Measurements from ENCODE around the gene SAT2.
"Not testable (repeated sequence)": the region's sequence is repeated elsewhere in the genome, so short reads cannot be mapped to it uniquely, and the experiment has no call there.

Gene SAT2

DNA sequence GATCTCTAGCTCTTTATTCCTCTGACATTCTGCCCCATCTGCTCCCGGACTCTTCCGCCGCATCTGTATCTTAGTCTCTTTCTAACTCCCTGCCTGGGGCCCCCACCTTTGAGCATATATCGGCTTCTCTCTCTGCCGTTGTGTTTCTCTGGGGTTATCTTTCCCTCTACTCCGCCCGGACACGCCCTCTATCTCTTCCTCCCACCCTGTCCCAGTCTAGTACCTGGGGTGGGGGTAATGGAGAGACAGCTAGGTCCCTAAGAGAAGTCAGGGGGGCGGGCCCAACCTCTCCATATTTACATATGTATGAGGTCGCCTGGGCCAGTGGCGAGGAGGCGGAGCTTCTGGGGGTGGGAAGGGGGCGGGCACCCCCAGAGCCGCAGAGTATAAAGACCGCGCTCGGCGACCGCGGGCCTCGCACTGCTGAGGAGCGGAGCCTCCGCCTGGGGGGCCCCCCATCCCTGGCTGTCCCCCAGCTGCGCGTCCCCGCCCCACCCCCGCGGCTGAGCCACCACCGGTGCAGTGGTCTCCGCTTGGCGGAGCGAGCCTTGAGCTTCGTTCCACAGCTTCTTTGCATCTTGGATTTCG, 23.0 kb upstream of the SAT2 start, which contains the start of gene ATP1B2:
ATP1B2 (plus strand) TSS at position 418 of the 588 bp plus-strand sequence. CDS start 593 bp downstream, outside the sequence.
- Mint-ChIP-seq H3K4me3 (peak within 1 kb of the TSS; percentile 73), H3K9me3 (no peaks in the 10 kb centered on the region), H3K36me3 (ENCODE audit: low read depth) (no peaks in the 10 kb centered on the region), H3K27me3 (peaks cover 47% of the 10 kb centered on the region), H3K4me1 (ENCODE audit: low read depth) (peaks cover 15% of the 10 kb centered on the region), H3K27ac (no peak within 1 kb of the TSS)
- peak; percentile 79 for DNase-seq

DNA sequence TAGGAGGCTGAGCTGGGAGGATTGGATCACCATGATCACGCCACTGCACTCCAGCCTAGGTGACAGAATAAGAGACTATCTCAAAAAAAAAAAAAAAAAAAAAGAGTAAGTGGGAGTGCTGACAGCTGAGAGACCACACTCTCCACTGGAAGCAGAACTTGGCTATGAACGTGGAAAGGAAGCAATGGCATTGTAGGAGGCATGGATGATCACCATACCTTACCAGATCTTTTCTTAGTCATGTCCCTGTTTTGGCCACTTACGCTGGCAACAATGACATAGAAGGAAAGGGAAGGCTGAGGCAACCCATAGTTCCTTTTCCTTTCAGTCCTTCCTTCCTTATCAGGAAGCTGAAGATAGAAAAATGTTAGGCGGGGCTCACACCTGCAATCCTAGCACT, 19.4 kb upstream of the SAT2 start:
- Mint-ChIP-seq H3K4me3 (no peak overlapping the region), H3K27ac (no peak overlapping the region), H3K36me3 (ENCODE audit: low read depth) (no peaks in the 10 kb centered on the region), H3K9me3 (no peaks in the 10 kb centered on the region), H3K27me3 (peaks cover 32% of the 10 kb centered on the region), H3K4me1 (ENCODE audit: low read depth) (peaks cover 21% of the 10 kb centered on the region)
- no peak for DNase-seq

DNA sequence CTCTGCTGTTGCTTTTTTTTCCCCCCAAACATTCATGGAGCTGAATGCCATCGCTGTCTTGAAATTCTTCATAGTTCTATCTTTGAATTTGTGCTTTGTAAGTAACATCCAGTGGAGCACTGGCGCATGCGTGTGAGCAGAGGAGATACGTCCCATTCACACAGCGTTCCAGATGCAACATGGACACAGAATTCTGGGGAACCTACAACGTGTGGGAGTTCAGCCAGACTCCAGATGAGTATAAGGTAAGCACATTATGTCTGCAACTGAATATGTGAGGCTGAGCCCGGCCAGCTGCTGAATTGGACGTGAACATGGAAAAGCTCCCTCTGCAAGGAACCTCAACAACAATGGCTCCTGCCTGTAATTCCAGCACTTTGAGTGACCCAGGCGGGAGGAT, 18.8 kb upstream of the SAT2 start:
- H3K27me3 Mint-ChIP-seq = peaks cover 29% of the 10 kb centered on the region
- no peak overlapping the region for H3K4me3 Mint-ChIP-seq
- DNase-seq = no peak
- H3K9me3 Mint-ChIP-seq = no peaks in the 10 kb centered on the region
- no peak overlapping the region for H3K27ac Mint-ChIP-seq
- H3K36me3 Mint-ChIP-seq (ENCODE audit: low read depth) = no peaks in the 10 kb centered on the region
- H3K4me1 Mint-ChIP-seq (ENCODE audit: low read depth) = peaks cover 22% of the 10 kb centered on the region

- H3K27me3 Mint-ChIP-seq = peaks cover 14% of the 10 kb centered on the region
- H3K9me3 Mint-ChIP-seq = no peaks in the 10 kb centered on the region
- DNase-seq = no peak
- H3K4me1 Mint-ChIP-seq (ENCODE audit: low read depth) = peaks cover 9% of the 10 kb centered on the region
- no peak overlapping the region for H3K4me3 Mint-ChIP-seq
- no peaks in the 10 kb centered on the region for H3K36me3 Mint-ChIP-seq (ENCODE audit: low read depth)
- H3K27ac Mint-ChIP-seq = no peak overlapping the region
Observed at GRCh38 chr17:7644775-7645174, 17.2 kb upstream of the SAT2 start.

- H3K4me3 Mint-ChIP-seq = peak overlapping the region; percentile 58
- DNase-seq; H3K27ac Mint-ChIP-seq; H3K4me1 Mint-ChIP-seq (ENCODE audit: low read depth); H3K36me3 Mint-ChIP-seq (ENCODE audit: low read depth); H3K9me3 Mint-ChIP-seq; H3K27me3 Mint-ChIP-seq: not testable (repeated sequence)
Observed at GRCh38 chr17:7641635-7642034, 14.0 kb upstream of the SAT2 start.

GRCh38 chr17:7640783-7641182, 13.2 kb upstream of the SAT2 start:
- no peak for DNase-seq
- Mint-ChIP-seq H3K9me3 (no peaks in the 10 kb centered on the region), H3K27me3 (no peaks in the 10 kb centered on the region), H3K27ac (no peak overlapping the region), H3K4me3 (no peak overlapping the region), H3K4me1 (ENCODE audit: low read depth) (peaks cover 8% of the 10 kb centered on the region), H3K36me3 (ENCODE audit: low read depth) (no peaks in the 10 kb centered on the region)

DNA sequence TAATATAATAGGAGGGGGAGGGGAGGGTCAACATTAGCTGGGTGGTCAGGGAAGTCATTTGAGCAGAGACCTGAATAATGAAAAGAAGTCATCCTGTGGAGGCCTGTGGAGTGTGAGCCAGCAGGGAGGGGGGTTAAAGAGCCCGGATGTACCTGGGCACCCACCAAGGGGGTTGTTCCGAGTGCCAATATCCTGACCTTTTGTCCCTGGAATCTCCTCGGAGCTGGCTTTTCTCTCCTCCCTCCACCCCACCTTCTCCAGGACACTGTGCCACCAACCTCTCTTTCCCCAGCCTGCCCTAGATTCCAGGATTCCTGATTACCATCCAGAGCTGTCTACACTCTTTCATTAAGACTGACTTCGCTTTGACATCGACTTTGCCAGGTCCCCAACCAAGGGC, 8.5 kb upstream of the SAT2 start:
- Mint-ChIP-seq H3K36me3 (ENCODE audit: low read depth) (no peaks in the 10 kb centered on the region), H3K4me3 (no peak overlapping the region), H3K4me1 (ENCODE audit: low read depth) (no peaks in the 10 kb centered on the region), H3K27me3 (no peaks in the 10 kb centered on the region), H3K27ac (no peak overlapping the region), H3K9me3 (no peaks in the 10 kb centered on the region)
- no peak for DNase-seq

DNA sequence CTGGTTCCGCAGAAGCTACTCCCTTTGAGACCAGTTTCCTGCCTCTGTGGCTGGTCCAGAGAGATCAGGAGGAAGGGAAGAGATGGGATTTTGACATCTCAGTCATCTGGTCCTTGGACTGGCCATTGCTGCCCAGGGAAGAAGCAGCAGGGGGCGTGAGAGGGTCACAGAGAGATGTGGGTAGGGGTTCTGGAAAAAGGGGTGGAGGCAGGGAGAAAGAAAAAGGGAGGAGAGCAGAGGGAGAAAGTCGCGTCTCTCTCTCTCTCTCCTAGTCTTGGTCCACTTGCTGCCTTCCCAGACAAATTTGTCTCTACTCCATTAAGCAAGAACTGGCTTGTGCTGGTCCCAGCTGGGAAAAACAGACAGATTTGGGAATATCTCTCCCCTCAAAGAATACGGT, 6.8 kb upstream of the SAT2 start:
- Mint-ChIP-seq H3K9me3 (no peaks in the 10 kb centered on the region), H3K4me1 (ENCODE audit: low read depth) (no peaks in the 10 kb centered on the region), H3K27ac (no peak overlapping the region), H3K36me3 (ENCODE audit: low read depth) (no peaks in the 10 kb centered on the region), H3K4me3 (no peak overlapping the region), H3K27me3 (no peaks in the 10 kb centered on the region)
- DNase-seq = no peak

DNA sequence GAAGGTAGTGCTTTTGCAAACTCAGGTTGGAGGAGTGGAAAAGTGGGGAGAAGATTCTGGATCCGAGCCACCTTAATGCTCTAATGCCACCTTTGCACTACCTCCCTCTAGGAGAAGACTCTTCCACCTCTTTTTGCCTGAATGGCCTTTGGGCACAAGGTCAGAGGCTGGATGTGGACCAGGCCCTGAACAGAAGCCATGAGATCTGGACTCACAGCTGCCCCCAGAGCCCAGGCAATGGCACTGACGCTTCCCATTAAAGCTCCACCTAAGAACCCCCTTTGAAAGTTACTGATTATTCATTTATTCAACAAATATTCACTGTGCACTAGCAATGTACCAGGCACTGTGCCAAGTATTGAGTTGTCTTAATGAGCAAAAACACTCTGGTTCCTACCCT, 5.5 kb upstream of the SAT2 start:
- Mint-ChIP-seq H3K36me3 (ENCODE audit: low read depth) (no peaks in the 10 kb centered on the region), H3K4me1 (ENCODE audit: low read depth) (peaks cover 2% of the 10 kb centered on the region), H3K9me3 (no peaks in the 10 kb centered on the region), H3K27me3 (no peaks in the 10 kb centered on the region), H3K4me3 (no peak overlapping the region), H3K27ac (no peak overlapping the region)
- DNase-seq = no peak

DNA sequence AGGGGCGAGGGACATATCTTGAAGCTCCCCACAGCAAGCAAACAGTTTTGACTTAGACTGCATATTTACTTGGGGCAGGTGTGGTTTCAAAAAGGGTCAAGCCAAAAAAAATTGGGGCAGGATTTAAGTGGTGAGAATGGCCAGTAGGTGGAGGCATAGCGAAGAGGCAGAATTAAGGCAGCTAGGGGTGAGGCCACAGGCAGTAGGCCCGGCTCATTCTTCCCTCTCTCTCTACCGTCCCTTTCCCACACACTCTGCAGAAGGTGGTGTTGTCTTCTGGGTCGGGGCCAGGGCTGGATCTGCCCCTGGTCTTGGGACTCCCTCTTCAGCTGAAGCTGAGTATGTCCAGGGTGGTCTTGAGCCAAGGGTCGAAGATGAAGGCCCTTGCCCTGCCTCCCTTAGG, 4.9 kb upstream of the SAT2 start:
- no peak for DNase-seq
- no peaks in the 10 kb centered on the region for H3K9me3 Mint-ChIP-seq
- peaks cover 4% of the 10 kb centered on the region for H3K4me1 Mint-ChIP-seq (ENCODE audit: low read depth)
- H3K27me3 Mint-ChIP-seq = no peaks in the 10 kb centered on the region
- no peak overlapping the region for H3K27ac Mint-ChIP-seq
- H3K4me3 Mint-ChIP-seq = no peak overlapping the region
- peaks cover 1% of the 10 kb centered on the region for H3K36me3 Mint-ChIP-seq (ENCODE audit: low read depth)

DNA sequence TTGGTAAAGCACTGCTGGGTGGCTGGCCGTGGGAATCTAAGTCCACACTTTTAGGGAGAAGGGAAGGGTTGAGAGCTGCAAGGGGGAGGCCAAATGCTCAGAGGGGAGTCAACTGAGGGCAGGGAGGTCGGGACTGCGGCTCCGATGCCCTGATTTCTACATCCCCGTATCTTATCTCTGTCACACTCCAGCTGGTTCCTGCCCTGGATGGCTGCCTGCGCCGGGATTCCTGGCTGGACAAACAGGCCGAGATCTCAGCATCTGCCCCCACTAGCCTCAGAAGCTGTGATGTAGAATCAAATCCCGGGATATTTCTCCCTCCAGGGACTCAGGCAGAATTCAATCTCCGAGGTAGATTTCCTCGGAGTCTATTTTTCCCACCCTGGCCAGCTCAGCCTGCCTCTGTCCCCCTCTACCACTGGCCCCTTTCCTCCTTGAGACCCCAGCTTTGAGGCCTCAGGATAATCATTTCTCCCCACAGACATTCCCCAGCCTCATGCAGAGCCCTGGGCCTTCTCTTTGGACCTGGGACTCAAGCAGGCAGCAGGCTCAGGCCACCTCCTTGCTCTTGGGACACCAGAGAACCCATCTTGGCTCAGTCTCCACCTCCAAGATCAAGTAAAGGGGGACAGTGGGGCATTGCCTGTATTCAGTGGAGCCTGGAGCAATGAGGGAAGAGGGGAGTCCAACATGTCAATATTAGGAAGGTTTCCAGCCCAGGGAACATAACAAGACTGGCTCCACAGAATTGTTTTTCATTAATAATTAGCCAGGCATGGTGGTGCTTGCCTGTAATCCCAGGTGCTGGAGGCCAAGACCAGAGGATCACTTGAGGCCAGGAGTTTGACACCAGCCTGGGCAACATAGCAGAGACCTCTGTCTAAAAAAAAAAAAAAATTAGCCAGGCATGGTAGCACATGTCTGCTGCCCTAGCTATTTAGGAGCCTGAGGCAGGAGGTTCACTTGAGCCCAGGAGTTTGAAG, 4.1 kb upstream of the SAT2 start:
- Mint-ChIP-seq H3K27me3 (no peaks in the 10 kb centered on the region), H3K9me3 (no peaks in the 10 kb centered on the region), H3K4me1 (ENCODE audit: low read depth) (peaks cover 9% of the 10 kb centered on the region), H3K27ac (no peak overlapping the region), H3K4me3 (no peak overlapping the region), H3K36me3 (ENCODE audit: low read depth) (peaks cover 3% of the 10 kb centered on the region)
- no peak for DNase-seq

GRCh38 chr17:7629939-7630571, 2.4 kb upstream of the SAT2 start, which contains the start of gene SHBG:
Gene SHBG (plus strand): TSS chr17:7630135. CDS start chr17:7630173, 38 bp downstream.
- no peaks in the 10 kb centered on the region for H3K27me3 Mint-ChIP-seq
- H3K9me3 Mint-ChIP-seq = no peaks in the 10 kb centered on the region
- DNase-seq = no peak
- no peak within 1 kb of the TSS for H3K4me3 Mint-ChIP-seq
- H3K27ac Mint-ChIP-seq = no peak within 1 kb of the TSS
- H3K36me3 Mint-ChIP-seq (ENCODE audit: low read depth) = peaks cover 3% of the 10 kb centered on the region
- peaks cover 13% of the 10 kb centered on the region for H3K4me1 Mint-ChIP-seq (ENCODE audit: low read depth)

DNA sequence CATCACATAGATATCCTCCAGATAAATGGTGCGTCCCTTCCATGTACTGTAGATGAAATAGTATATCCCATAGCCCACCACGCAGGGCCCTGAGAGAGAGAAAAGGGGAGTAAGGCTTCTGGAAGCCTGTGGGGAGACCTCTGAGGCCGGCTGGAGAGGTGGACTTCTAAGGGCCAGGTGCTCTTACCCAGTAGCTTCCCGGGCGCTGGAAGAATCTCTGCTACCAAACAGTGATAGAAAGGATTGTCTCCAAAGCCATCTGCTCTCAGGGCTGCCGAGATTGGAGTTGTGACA, 718 bp downstream of the SAT2 start:
- peak overlapping the region; percentile 85 for H3K4me3 Mint-ChIP-seq
- peaks cover 13% of the 10 kb centered on the region for H3K4me1 Mint-ChIP-seq (ENCODE audit: low read depth)
- no peaks in the 10 kb centered on the region for H3K27me3 Mint-ChIP-seq
- DNase-seq = no peak
- peak overlapping the region; percentile 83 for H3K27ac Mint-ChIP-seq
- peaks cover 3% of the 10 kb centered on the region for H3K36me3 Mint-ChIP-seq (ENCODE audit: low read depth)
- H3K9me3 Mint-ChIP-seq = no peaks in the 10 kb centered on the region

- DNase-seq = no peak
- H3K27ac Mint-ChIP-seq = no peak overlapping the region
- H3K4me1 Mint-ChIP-seq (ENCODE audit: low read depth) = peaks cover 13% of the 10 kb centered on the region
- peak overlapping the region; percentile 85 for H3K4me3 Mint-ChIP-seq
- no peaks in the 10 kb centered on the region for H3K9me3 Mint-ChIP-seq
- peaks cover 3% of the 10 kb centered on the region for H3K36me3 Mint-ChIP-seq (ENCODE audit: low read depth)
- no peaks in the 10 kb centered on the region for H3K27me3 Mint-ChIP-seq
Observed at GRCh38 chr17:7626307-7626706, 1.3 kb downstream of the SAT2 start.

DNA sequence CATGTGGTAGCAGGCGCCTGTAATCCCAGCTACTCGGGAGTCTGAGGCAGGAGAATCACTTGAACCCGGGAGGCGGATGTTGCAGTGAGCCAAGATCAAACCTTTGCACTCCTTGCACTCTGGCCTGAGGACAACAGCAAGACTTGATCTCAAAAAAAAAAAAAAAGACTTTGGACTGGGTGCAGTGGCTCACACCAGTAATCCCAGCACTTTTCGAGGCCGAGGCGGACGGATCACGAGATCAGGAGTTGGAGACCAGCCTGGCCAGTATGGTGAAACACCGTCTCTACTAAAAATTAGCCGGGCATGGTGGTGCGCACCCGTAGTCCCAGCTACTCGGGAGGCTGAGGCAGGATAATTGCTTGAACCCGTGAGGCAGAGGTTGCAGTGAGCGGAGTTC, 1.9 kb downstream of the SAT2 start:
- not testable (repeated sequence) for DNase-seq; H3K27me3 Mint-ChIP-seq; H3K9me3 Mint-ChIP-seq; H3K36me3 Mint-ChIP-seq (ENCODE audit: low read depth); H3K27ac Mint-ChIP-seq; H3K4me3 Mint-ChIP-seq
- H3K4me1 Mint-ChIP-seq (ENCODE audit: low read depth) = peaks cover 13% of the 10 kb centered on the region
